IMR-90 (cell line): ENCODE data around the gene METTL5. TPM values are rescaled to one million over a fixed set of nuclear protein-coding genes. Genes with fewer than 3 reads are reported as not detected.
"Not testable (repeated sequence)": the region's sequence is repeated elsewhere in the genome, so short reads cannot be mapped to it uniquely, and the experiment has no call there.

Source experiments
- ATAC-seq: fragments of 200-7000 bp; cut with Tn5 transposase; 2 replicates; pipeline ENCODE4 v1.9.1; 2020; ENCODE audit warnings: low read depth, mild to moderate bottlenecking, moderate library complexity
- BruUV-seq: library from RNA; stranded (reverse); fragments of 400-500 nt; replicated peaks from 2 replicates; lab custom pipeline; 2021; lab: Mats Ljungman, UMichigan
- CTCF ChIA-PET: fragments of 300-600 bp; formaldehyde crosslinking; extraction: SDS; loops from one replicate; lab custom pipeline; 2021; ENCODE audit warnings: antibody characterized with exemption; lab: Yijun Ruan, JAX
- POLR2A ChIA-PET: fragments of 300-600 bp; sonication (Branson Sonifier 250); formaldehyde crosslinking; loops from one replicate; lab custom pipeline; 2022; ENCODE audit warnings: antibody characterized with exemption; ENCODE audit not compliant: unreplicated experiment; lab: Charles Lee
- DNase-seq: peaks from one replicate; pipeline ENCODE4 v3.0.0; 2013
- H2AFZ ChIP-seq: replicated peaks from 2 replicates; pipeline ENCODE3; 2013; ENCODE audit warnings: low read length, mild to moderate bottlenecking; ENCODE audit not compliant: poor library complexity
- H2AK5ac ChIP-seq: 2 replicates; pipeline ENCODE4 v1.6.1; 2013; ENCODE audit warnings: low read depth, low read length, inconsistent platforms
- H2AK9ac ChIP-seq: replicated peaks from 2 replicates; pipeline ENCODE3; 2013; ENCODE audit warnings: mild to moderate bottlenecking, low read depth, low read length, moderate library complexity; ENCODE audit not compliant: poor library complexity
- H2BK120ac ChIP-seq: 2 replicates; pipeline ENCODE4 v1.6.1; 2013; ENCODE audit warnings: low read depth, low read length, inconsistent platforms
- H2BK15ac ChIP-seq: 3 replicates; pipeline ENCODE4 v1.6.1; 2013; ENCODE audit warnings: low read depth, low read length, inconsistent platforms
- H2BK20ac ChIP-seq: 2 replicates; pipeline ENCODE4 v1.6.1; 2013; ENCODE audit warnings: low read depth, mild to moderate bottlenecking, inconsistent platforms, low read length, moderate library complexity
- H2BK5ac ChIP-seq: 2 replicates; pipeline ENCODE4 v1.6.1; 2013; ENCODE audit warnings: mild to moderate bottlenecking, low read depth, low read length, inconsistent platforms; ENCODE audit not compliant: poor library complexity, severe bottlenecking
- H3K14ac ChIP-seq: replicated peaks from 2 replicates; pipeline ENCODE4 v1.6.1; 2013; ENCODE audit warnings: low read depth, low read length, inconsistent platforms
- H3K18ac ChIP-seq: 2 replicates; pipeline ENCODE4 v1.6.1; 2013; ENCODE audit warnings: low read depth, low read length, control low read depth
- H3K23ac ChIP-seq: 2 replicates; pipeline ENCODE4 v1.6.1; 2013; ENCODE audit warnings: low read depth, low read length, inconsistent platforms
- H3K27ac ChIP-seq: 2 replicates; pipeline ENCODE4 v1.5.1; 2013; ENCODE audit warnings: mild to moderate bottlenecking, control low read depth, low read length; ENCODE audit not compliant: insufficient read depth
- H3K27me3 ChIP-seq: 2 replicates; pipeline ENCODE4 v1.6.1; 2013; ENCODE audit warnings: low read length; ENCODE audit not compliant: control insufficient read depth, insufficient read depth
- H3K36me3 ChIP-seq: 2 replicates; pipeline ENCODE4 v1.6.1; 2013; ENCODE audit warnings: low read length, mixed read lengths; ENCODE audit not compliant: control insufficient read depth, insufficient read depth
- H3K4ac ChIP-seq: 2 replicates; pipeline ENCODE4 v1.6.1; 2013; ENCODE audit warnings: low read depth, low read length, inconsistent platforms
- H3K4me1 ChIP-seq: 2 replicates; pipeline ENCODE4 v1.6.1; 2013; ENCODE audit warnings: low read length, mixed read lengths; ENCODE audit not compliant: control insufficient read depth, insufficient read depth
- H3K4me2 ChIP-seq: 2 replicates; pipeline ENCODE4 v1.6.1; 2013; ENCODE audit warnings: low read depth, mild to moderate bottlenecking, control low read depth, low read length, moderate library complexity
- H3K4me3 ChIP-seq: 2 replicates; pipeline ENCODE4 v1.5.1; 2013; ENCODE audit warnings: low read depth, mild to moderate bottlenecking, control low read depth, low read length, moderate library complexity; ENCODE audit not compliant: insufficient read depth
- H3K56ac ChIP-seq: 2 replicates; pipeline ENCODE4 v1.6.1; 2013; ENCODE audit warnings: low read length, inconsistent platforms; ENCODE audit not compliant: insufficient read depth; ENCODE audit errors: extremely low read depth
- H3K79me1 ChIP-seq, 2 experiments: 2 replicates each; pipeline ENCODE4 v1.6.1; 2013; ENCODE audit warnings: low read length in 2 of 2, inconsistent platforms in 1 of 2, low read depth in 1 of 2
- H3K9ac ChIP-seq: 2 replicates; pipeline ENCODE4 v1.6.1; 2013; ENCODE audit warnings: low read depth, low read length, control low read depth
- H3K9me1 ChIP-seq: 2 replicates; pipeline ENCODE4 v1.6.1; 2013; ENCODE audit warnings: low read length, inconsistent platforms; ENCODE audit not compliant: insufficient read depth
- H3K9me3 ChIP-seq: 2 replicates; pipeline ENCODE4 v1.6.1; 2013; ENCODE audit warnings: low read length; ENCODE audit not compliant: control insufficient read depth, insufficient read depth
- H4K20me1 ChIP-seq: 2 replicates; pipeline ENCODE4 v1.6.1; 2013; ENCODE audit warnings: low read length, inconsistent platforms; ENCODE audit not compliant: insufficient read depth
- H4K5ac ChIP-seq: 2 replicates; pipeline ENCODE4 v1.6.1; 2013; ENCODE audit warnings: mild to moderate bottlenecking, low read depth, low read length, control low read depth
- H4K8ac ChIP-seq, 2 experiments: 2 replicates each; pipeline ENCODE4 v1.6.1; 2013; ENCODE audit warnings: low read depth in 2 of 2, low read length in 2 of 2, control low read depth in 1 of 2, inconsistent platforms in 1 of 2
- H4K91ac ChIP-seq: 2 replicates; pipeline ENCODE4 v1.6.1; 2013; ENCODE audit warnings: low read depth, low read length, inconsistent platforms; ENCODE audit not compliant: insufficient read depth
- WGBS, 2 experiments: methylation state at CpG; one replicate each; pipeline versions ENCODE4 v1.1.5 to v1.1.7; 2013; ENCODE audit warnings: missing lambda C conversion rate in 2 of 2; ENCODE audit not compliant: insufficient read length in 1 of 2; ENCODE audit errors: extremely low coverage in 2 of 2; 5-methylcytosine and 5-hydroxymethylcytosine counted together
- dilution Hi-C: fragments of 300-500 bp; cut with HindIII; formaldehyde crosslinking; loops from one replicate; pipeline ENCODE4 v1.14.3; 2018; ENCODE audit warnings: low sequenced_read_pairs; ENCODE audit not compliant: unreplicated experiment
- in situ Hi-C: fragments of 300-500 bp; cut with MboI; formaldehyde crosslinking; loops from 3 replicates; pipeline ENCODE4 v1.14.3; 2019; ENCODE audit warnings: low sequenced_read_pairs, inconsistent platforms, mixed read lengths
- intact Hi-C: fragments of 100-400 bp; cut with micrococcal nuclease; formaldehyde crosslinking; loops from 2 replicates; pipeline ENCODE4 v1.10.0; 2022
- polyA plus RNA-seq, 3 experiments: library from polyadenylated mRNA; depleted of rRNA; stranded (reverse); fragments of >200 nt; gene quantifications; 2 replicates each; pipeline ENCODE4 v1.2.3, GENCODE V29; 2012; ENCODE audit warnings: low replicate concordance in 1 of 3
- total RNA-seq: library from RNA; depleted of rRNA; stranded (reverse); fragments of >200 nt; gene quantifications from 2 replicates; pipeline ENCODE4 v1.2.3, GENCODE V29; 2012

Gene METTL5
- total and polyA plus RNA-seq, 2 of the 4 experiments (the other 2 are of a cell fraction), result 38.3 to 49.8 TPM

- H2BK15ac ChIP-seq, H4K8ac ChIP-seq, H4K91ac ChIP-seq, H3K23ac ChIP-seq, H3K9me1 ChIP-seq, dilution Hi-C loops, POLR2A ChIA-PET, H3K4me1 ChIP-seq, H2AK9ac ChIP-seq, H2BK120ac ChIP-seq, H3K4ac ChIP-seq, H3K4me2 ChIP-seq, H3K27me3 ChIP-seq, H3K18ac ChIP-seq, H3K4me3 ChIP-seq, CTCF ChIA-PET, H3K27ac ChIP-seq, H4K5ac ChIP-seq, H2BK5ac ChIP-seq, H3K14ac ChIP-seq, H2AK5ac ChIP-seq, H3K56ac ChIP-seq, H4K20me1 ChIP-seq, BruUV-seq, H2AFZ ChIP-seq, DNase-seq, H3K9me3 ChIP-seq, intact Hi-C loops, ATAC-seq, H3K9ac ChIP-seq, H2BK20ac ChIP-seq: not testable (repeated sequence)
- Histone ChIP-seq H3K79me1 (peaks cover 3 to 34% of the 10 kb centered on the region in 2 experiments; a peak in 2 of 4 replicates), H3K36me3 (peaks cover 19% of the 10 kb centered on the region; the same call in 1 of the 2 replicates)
- no CpG with 5 or more reads among the region's 6 CpGs for WGBS, 2 experiments
- in situ Hi-C loops, result loop anchor here (25.0 kb wide), 1 partner anchor 1120 kb away; the partner anchor contains the start of gene GORASP2
These were observed 7.3 kb downstream of the METTL5 start for GRCh38 chr2:169817369-169817768.

GRCh38 chr2:169816961-169817360, 7.7 kb downstream of the METTL5 start:
- Histone ChIP-seq H3K79me1 (peaks cover 3 to 35% of the 10 kb centered on the region in 2 experiments; a peak in 2 of 4 replicates), H3K36me3 (peaks cover 22% of the 10 kb centered on the region)
- H2BK20ac ChIP-seq, dilution Hi-C loops, H3K4ac ChIP-seq, BruUV-seq, H3K14ac ChIP-seq, ATAC-seq, CTCF ChIA-PET, H2AK9ac ChIP-seq, H3K9me3 ChIP-seq, H3K4me1 ChIP-seq, H4K20me1 ChIP-seq, H2BK15ac ChIP-seq, intact Hi-C loops, H3K4me3 ChIP-seq, H3K23ac ChIP-seq, H3K9me1 ChIP-seq, H4K5ac ChIP-seq, H3K56ac ChIP-seq, H3K4me2 ChIP-seq, H2AFZ ChIP-seq, H3K18ac ChIP-seq, H4K91ac ChIP-seq, H4K8ac ChIP-seq, H3K27ac ChIP-seq, H2BK5ac ChIP-seq, H2AK5ac ChIP-seq, H3K27me3 ChIP-seq, H2BK120ac ChIP-seq, H3K9ac ChIP-seq, POLR2A ChIA-PET, DNase-seq: not testable (repeated sequence)
- in situ Hi-C loops, result loop anchor here (25.0 kb wide), 1 partner anchor 1120 kb away; the partner anchor contains the start of gene GORASP2
